Stimulated activated CD4-positive, alpha-beta T cell treated with anti-CD3 and anti-CD28 coated beads, TNF-alpha, amount 100 ng/mL, for 48 hours (primary cell): ENCODE measurements around the gene TMEM202.
"Not testable (repeated sequence)": the region's sequence is repeated elsewhere in the genome, so short reads cannot be mapped to it uniquely, and the experiment has no call there.

Experiments
- DNase-seq, 3 donors: peaks; one replicate each; pipeline ENCODE4 v3.0.0-alpha.2; 2020; ENCODE audit warnings: low read depth in 3 of 3

Gene TMEM202, protein sequence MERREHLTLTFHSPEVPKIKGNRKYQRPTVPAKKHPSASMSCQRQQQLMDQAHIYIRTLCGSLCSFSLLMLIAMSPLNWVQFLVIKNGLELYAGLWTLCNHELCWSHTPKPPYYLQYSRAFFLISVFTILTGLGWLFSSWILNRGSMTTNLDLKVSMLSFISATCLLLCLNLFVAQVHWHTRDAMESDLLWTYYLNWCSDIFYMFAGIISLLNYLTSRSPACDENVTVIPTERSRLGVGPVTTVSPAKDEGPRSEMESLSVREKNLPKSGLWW

DNA sequence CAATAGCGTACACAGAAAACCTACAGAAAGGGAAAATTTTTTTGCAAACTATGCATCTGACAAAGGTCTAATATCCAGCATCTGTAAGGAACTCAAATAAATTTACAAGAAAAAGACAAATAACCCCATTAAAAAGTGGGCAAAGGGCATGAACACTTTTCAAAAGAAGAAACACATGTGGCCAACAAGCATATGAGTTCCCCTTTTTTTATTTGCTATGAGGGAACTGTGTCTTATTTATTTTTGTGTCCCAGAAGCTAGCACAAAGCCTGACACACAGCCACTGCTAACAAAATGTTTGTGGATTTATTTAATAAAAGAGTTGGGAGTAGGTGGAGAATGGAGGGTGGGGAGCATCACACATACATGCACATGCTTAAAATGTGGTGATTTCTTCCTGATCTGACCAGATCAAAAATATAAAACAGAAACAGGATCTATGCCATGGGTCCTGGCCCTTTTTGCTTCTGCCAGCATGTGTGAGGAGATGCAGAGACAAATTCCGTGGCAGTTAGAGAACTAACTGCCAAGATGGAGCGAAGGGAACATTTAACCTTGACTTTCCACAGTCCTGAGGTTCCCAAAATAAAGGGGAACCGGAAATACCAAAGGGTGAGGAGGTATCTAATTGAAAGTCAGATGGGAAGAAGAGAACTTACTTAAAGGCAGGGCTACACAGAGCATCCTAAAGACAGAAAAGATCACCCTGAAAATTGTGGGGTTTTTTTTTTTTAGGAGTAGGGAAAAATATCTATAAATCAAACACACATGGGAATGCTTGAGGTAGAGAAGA lies at the start of gene TMEM202:
TMEM202 (plus strand) TSS at position 510 of the 793 bp plus-strand sequence; CDS start at position 532, 22 bp downstream.
- no peak for DNase-seq

DNA sequence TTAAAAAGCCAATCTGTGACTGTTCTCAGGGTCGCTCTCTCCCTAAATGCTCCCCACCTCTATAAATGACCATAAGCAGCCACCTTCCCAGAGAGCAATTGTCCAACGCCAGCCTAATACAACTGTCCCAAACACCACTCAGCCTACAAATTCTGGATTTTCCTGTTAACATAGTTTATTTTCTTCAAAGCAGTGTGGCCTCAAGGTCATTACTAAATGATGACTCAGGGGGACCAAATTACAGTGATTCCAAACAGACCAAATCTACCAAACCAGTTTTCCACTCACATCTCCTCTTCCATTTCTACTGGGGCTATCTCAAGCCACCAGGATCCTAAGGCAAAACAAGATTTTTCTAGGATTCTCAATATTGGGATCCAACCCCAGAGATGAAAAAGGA lies 44.8 kb upstream of the TMEM202 start:
- no peak for DNase-seq

DNA sequence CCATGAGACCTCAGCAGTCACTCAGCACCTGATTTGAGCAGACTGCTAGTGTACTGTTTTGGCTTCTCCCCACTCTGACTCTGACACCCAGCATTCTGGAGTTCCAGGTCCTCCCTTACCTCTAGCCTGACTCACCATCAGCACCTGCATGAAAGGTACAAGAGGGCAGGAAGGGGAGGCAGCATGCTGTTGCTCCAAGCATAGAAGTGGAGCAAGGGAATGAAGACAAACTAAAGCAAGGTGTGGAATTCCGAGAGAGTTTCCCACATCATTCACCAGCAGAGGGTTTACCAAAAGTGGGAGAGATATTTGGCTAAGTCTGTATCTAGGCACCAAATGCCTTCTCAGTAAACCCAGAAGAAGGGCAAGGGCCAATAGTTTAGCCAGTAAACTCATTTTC lies 43.6 kb upstream of the TMEM202 start:
- no peak for DNase-seq

DNA sequence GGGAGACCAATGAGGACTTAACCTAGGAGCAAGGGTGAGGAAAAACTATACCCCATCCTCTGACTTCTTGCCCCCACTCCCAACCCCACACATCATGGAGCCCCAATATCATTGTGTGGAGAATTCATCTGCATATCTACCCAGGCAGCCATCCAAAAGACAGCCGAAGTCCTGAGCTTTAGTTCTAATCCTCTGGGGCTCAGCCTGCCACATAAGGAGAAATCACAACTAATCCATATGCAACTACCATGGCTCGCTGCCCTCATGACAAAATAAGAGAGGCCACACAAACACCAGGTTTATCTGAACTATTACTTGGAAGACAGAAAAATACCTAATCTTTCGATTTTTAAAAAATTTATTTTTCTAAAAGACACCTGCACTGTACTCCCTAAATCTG lies 40.0 kb upstream of the TMEM202 start:
- DNase-seq: no peak

DNA sequence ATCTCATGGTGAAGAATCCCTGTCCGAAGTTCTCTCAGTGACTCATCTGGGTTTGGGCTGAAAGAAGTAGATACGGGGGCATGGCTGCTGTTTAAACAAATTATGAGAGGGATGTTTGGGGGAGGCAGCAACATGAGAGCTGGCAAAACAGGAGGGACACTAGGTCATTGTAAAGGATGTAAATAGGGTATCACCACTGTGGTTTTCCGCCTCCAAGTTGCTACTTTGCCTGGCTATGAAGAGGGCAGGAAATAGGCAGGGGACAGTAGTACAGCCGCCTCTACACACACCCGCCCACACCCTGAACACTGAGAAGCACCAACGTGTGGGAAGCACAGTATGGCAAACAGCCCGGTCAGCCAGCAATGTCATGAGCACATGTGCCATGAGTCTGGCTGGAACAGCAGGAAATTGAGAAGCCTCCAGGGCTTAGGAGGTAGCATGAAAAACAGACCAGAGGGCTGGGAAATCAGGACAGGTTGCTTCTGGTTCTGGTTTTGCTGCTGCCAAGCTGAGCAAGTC lies 39.4 kb upstream of the TMEM202 start:
- DNase-seq: no peak

DNA sequence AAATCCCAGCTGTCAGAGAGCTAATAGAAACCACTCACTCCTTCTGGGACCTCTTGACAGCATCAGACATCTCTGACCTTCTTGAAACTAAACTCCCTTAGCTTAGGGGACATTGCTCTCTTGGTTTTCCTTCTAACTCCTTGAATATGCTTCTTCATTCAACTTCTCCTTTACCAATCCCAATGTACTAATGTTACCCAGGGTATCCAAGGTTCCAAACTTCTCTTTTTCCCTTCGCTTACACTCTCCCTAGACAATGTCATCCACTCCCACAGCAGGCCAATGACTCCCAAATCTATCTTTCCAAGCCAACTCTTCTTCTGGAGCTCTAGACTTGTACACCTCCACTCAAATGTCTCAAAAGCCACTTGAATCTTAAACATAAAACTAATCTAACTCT lies 36.9 kb upstream of the TMEM202 start:
- DNase-seq: no peak

DNA sequence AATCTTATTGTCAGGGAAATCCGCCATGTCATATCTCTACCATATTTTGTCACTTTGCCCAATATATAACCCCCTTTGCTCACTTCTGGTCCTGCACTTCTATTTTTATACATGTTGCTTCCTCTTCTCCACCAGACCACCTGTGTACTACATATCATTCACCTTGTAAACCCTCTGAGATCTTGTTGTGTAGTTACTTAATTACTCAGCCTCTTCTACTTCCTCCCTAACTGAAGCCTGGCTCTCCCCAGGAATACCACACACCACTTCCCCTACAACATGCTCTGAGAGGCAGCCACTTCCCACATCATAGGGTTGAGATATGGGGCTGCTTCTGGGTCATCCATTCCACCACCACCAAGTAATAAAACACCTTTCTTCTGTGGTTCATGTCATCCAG lies 32.3 kb upstream of the TMEM202 start:
- no peak for DNase-seq

DNA sequence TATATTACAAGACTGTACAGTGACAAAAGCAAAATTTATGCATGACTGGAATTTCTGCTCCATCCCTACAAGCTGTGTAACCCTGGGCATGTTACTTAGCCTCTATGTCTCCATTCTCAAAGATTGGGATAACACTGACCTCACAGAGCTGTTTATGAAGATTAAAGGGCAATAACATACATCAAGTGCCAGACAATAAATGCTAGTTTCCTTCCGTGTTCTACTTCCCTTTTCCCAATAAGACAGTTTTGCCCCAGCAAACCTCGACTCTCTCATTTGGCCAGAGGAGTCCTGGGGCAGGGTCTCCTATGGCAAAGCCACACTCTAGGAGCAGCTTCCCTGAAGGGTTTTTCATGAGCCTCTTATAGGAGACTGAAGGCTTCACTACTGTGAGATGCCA lies 29.8 kb upstream of the TMEM202 start:
- no peak for DNase-seq

DNA sequence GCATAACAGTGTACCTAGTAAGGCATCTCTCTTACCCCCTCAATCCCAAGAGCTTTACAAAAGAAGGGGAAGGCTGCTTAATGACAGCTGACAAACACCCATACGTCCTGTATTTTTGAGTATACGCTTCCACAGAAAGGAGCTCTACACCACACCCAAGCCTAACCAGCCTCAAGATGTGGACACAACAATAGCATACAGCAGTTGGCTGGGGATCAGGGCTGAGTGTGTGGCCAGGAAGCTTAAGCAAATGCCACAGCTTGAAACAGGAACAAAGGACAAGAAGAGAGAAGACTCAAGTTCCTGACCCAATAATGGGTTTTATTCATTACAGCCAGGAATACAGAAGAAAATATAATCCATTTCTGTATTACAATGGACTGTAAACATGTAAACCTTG lies 29.2 kb upstream of the TMEM202 start:
- no peak for DNase-seq

DNA sequence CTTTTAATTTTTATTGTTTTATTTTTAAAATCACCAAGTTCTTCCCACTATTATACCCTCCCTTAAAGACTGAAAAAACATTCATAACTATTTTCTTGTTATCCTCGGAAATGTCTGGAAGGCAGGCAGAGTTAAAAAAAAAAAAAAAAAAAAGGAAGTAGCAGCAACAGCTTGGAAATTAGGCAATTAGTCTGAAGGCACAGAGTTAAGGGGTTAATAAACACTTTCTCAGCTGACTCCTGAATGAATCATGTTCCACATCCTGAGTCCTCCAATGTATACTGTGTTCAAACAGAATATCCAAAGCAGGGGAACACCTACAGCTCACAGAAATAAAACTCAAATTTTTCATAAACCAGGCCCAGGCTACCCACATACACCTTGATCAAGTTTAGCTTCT lies 28.1 kb upstream of the TMEM202 start:
- DNase-seq: no peak

DNA sequence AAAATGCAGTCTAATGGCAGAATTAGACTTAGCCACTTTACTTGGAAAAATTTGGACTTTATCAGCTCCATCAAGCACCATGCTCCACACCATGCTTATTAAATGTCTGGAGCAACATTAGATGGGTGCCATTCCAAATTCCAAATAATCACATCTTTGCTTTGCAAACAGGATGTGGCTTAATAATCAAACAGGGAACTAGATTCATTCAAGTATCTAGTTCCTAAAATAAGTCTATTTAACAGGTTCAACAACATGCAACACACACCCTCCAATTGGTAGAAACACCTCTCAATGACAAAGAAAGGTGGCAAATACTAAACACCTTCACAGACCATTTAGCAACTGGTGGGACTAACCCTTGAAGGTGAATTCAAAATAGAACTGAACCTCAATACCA lies 25.7 kb upstream of the TMEM202 start:
- DNase-seq: no peak

DNA sequence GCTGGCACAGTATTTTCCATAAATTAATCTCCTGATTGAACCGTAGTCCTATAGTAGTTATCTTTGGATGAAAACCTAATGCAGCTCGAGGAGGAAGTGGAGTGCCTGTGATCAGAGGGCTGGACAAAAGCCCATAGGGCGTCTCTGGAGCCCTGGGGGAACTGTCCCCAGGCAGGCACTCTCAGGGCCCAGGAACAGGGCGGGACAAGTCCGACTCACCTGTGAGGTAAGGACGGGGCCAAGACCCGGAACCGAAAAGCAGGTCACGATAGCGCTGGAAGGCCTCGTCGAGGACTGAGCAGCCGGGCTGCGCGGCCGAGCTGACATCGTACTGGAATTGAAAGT lies 22.6 kb upstream of the TMEM202 start:
- peak in 1 of 3 donors; percentile 6 for DNase-seq

DNA sequence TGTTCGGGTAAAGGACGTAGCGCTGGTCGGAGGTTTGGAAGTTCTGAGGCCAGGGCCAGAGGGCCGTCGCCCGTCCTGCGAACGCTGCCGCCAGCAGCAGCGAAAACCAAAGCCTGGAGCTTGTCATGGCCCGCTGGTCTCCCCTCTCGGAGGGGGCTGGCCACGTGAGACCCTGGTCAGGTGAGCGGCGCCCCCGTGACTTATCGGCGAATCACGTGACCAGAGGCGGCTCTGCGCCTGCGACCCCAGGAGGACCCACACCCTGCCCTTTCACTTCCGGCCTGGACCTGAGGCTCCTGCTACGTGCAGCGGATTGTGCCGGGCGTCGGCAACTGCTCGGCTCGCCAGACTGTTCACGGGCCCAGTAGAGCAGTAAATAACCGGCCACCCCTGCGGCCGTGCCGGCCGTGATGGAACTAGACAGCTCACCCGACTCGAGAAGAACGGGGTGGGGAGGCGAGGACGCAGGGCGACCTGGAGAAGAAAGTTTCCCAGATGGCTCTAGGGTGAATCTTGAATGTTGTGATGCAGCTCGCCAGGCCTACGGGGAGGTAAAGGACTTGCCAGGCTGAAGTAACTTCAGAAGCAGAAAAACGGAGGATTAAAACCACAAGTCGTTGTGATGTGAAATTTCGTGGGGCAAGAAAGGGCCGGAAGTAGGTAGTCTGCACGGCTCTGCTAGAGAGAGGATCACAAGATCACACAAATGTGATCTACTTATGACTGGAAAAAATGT lies 22.1 kb upstream of the TMEM202 start, which contains the start of gene HEXA:
HEXA (minus strand) TSS at position 169 of the 736 bp plus-strand sequence; CDS start at position 127, 42 bp downstream.
- DNase-seq: peak; percentile 95 to 98 (median 97)

DNA sequence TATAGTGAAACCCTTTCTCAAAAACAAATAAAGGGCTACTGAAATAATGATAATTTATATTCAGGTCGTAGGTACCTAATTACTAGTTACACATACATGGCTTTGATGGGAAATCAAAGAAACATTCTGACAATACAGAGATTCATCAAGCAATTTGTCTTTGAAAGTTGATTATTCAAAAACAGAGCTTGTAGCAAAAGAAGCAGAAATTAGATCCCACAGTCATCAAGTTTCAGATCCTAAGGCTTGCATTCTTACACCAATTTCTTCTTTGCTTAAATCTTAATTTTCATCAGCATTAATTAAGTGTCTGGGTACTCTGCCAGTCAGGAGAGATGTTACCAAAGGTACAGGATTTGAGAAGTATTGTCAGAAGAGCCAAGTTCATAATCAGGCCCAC lies 20.8 kb upstream of the TMEM202 start:
- DNase-seq: no peak

DNA sequence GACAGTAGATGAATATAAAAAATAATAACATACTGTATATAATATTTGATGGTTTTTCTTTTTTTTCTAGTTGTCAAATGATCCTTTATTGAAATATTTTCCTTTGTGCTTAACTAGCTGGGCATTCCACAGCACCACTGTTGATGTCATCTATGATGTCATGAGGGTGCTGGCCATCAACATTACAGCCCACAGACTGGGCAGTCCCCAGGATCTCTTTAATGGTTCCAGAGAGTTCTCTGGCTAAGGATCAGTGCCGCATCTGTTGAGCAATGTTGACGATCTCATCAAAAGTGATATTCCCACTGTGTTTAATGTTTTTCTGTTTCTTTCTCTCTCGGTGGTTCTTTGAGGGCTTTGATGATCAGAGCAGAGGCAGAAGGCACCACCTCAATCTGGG lies 19.0 kb upstream of the TMEM202 start:
- not testable (repeated sequence) for DNase-seq

DNA sequence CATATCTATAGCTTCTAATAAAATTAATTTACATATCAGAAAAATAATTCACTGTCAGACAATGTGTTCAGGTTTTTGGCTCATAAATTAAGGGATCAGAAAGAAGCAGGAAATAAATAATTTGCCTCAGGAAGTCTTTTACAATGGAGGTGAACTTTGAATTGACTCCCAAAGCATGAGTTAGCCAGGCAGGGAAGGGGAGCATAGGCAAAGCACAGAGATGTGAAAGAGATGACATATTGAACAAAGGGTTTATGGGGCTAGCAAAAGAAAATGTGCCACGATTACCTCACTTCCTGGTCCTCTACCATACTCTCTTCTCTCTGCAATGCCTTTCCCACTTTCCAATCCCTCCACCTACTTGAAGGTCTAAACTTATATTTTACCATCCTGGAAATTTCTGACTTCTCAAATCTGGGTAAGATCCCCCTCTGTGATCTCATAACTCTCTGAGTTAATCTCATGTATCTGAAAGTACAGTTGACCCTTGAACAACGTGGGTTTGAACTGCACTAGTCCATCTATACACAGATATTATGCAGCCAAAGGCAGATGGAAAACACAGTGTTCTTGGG lies 18.2 kb upstream of the TMEM202 start:
- no peak for DNase-seq

DNA sequence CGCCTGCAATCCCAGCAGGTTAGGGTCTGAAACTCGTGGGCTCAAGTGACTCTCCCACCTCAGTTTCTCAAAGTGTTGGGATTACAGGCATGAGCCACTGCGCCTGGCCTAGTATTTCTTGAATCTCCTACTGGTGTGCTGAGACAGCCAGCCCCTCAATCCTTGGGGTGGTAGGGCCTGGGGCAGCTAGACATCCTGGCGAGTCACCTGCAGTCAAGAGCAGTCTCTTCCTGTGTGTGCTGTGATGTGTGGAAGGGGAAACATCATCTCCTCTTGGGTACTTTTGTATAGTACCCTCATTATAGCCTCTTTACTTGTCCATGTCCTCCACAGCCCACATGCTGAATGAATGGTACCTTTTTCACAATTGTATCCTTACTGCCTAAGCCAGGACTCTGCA lies 17.4 kb upstream of the TMEM202 start:
- no peak for DNase-seq

DNA sequence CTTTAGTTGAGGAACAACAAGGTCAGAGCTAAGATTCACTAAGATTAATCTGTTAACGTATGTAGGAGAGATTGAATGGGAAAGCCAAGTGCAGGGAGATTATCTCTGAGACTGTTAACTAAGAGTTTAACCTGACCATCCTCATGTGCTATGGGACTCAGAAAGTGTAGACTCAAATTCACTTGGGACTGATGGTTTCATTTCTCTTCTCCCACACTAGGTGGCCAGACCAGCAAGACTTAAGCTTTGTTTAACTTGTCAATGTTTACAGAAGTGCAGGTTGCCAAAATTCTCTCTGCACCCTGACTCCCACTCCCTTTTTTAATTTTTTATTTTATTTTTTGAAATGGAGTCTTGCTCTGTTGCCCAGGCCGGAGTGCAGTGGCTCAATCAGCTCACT lies 16.0 kb upstream of the TMEM202 start:
- no peak for DNase-seq

DNA sequence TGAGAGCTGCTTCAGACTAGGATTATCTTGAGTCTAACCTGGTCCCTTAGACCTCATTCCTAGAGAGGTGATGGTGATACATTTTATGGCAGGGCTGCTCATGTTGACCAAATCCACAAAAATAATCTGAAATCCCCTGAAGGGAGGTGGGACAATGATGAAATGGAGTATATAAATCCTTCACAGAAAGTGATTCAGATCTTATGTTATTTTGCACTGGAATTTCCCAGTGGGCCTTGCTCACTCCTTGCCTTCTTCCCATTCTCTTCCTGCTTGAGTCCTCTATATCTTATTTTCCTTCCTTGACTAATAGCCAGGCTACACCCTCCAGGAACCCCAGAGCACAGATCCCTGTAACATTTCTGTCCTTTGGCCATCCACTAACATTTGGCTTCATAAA lies 10.4 kb upstream of the TMEM202 start:
- no peak for DNase-seq

DNA sequence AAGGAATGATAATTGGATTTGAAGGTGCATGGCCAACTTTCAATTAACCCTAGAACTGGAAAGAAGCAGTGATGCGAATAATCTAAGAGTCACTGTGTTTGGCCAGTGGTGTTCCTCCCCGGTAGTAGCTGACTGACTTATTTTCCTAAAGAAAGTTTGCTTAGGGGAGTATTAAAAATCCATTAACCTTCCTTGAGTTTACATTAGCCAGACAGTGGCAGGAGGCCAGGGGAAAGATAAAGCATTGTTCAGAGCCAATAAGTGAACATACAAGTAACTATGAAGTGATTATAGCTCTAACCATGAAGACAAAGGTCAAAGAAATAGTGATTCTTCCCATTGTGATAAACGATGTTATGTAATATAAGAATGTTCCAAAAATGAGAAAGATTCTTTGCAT lies 8.9 kb upstream of the TMEM202 start:
- no peak for DNase-seq

DNA sequence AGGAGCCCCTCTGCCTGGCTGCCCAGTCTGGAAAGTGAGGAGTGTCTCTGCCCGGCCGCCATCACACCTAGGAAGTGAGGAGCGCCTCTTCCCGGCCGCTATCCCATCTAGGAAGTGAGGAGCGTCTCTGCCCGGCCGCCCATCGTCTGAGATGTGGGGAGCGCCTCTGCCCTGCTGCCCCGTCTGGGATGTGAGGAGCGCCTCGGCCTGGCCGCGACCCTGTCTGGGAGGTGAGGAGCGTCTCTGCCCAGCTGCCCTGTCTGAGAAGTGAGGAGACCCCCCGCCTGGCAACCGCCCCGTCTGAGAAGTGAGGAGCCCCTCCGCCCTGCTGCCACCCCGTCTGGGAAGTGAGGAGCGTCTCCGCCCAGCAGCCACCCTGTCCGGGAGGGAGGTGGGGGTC lies 1.8 kb upstream of the TMEM202 start:
- DNase-seq: not testable (repeated sequence)

DNA sequence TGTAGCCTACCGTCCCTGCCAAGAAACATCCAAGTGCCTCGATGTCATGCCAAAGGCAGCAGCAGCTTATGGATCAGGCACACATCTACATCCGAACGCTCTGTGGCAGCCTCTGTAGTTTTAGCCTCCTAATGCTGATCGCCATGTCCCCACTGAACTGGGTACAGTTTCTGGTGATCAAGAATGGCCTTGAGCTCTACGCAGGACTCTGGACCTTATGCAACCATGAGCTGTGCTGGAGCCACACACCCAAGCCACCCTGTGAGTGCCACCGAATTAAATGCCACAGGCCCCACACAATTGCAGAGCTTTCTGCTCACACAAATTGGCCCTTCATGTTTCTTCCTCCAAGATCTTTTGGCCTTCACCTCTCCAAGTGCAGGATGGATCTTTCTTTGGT lies 543 bp downstream of the TMEM202 start:
- no peak for DNase-seq
